Neural cell (in vitro differentiated cells): ENCODE measurements around the gene LYPD1. TPM values are rescaled to one million over a fixed set of nuclear protein-coding genes. Genes with fewer than 3 reads are reported as not detected.

Experiments used
- H2AFZ ChIP-seq: fragments of 200-600, 300-800 bp; sonication (generic), shearing (Covaris generic); 2 replicates; pipeline ENCODE4 v1.6.0; 2014; ENCODE audit warnings: low read depth, mild to moderate bottlenecking, antibody characterized with exemption, low read length, moderate library complexity
- H3F3A ChIP-seq: fragments of 200-600 bp; shearing (Covaris generic); 2 replicates; pipeline ENCODE4 v1.6.1; 2016; ENCODE audit warnings: mild to moderate bottlenecking, moderate library complexity, mixed read lengths, antibody characterized with exemption, low read length; ENCODE audit not compliant: insufficient read depth, poor library complexity, severe bottlenecking
- H3K27ac ChIP-seq: fragments of 200-600, 300-800 bp; sonication (generic), shearing (Covaris generic); 2 replicates; pipeline ENCODE4 v1.5.1; 2014; ENCODE audit warnings: mild to moderate bottlenecking, low read length, moderate library complexity
- H3K27me3 ChIP-seq: fragments of 300-800, 200-600 bp; sonication (generic), shearing (Covaris generic); 2 replicates; pipeline ENCODE4 v1.6.0; 2014; ENCODE audit warnings: mild to moderate bottlenecking, low read depth, low read length, moderate library complexity; ENCODE audit not compliant: insufficient read depth
- H3K36me3 ChIP-seq: fragments of 300-800, 200-600 bp; sonication (generic), shearing (Covaris generic); 2 replicates; pipeline ENCODE4 v1.5.1; 2014; ENCODE audit warnings: mild to moderate bottlenecking, antibody characterized with exemption, low read length, moderate library complexity; ENCODE audit not compliant: insufficient read depth
- H3K4me2 ChIP-seq: fragments of 300-800, 200-600 bp; sonication (generic), shearing (Covaris generic); 2 replicates; pipeline ENCODE4 v1.6.0; 2014; ENCODE audit warnings: mild to moderate bottlenecking, low read length
- H3K4me3 ChIP-seq: fragments of 300-800, 200-600 bp; sonication (generic), shearing (Covaris generic); 2 replicates; pipeline ENCODE4 v1.5.1; 2014; ENCODE audit warnings: mild to moderate bottlenecking, low read length, moderate library complexity
- H3K79me2 ChIP-seq: fragments of 200-600 bp; shearing (Covaris generic); replicated peaks from 2 replicates; pipeline ENCODE4 v1.6.0; 2014; ENCODE audit warnings: mild to moderate bottlenecking, low read length, moderate library complexity; ENCODE audit not compliant: insufficient read depth
- H3K9ac ChIP-seq: fragments of 300-800, 200-600 bp; sonication (generic), shearing (Covaris generic); 2 replicates; pipeline ENCODE4 v1.6.1; 2016; ENCODE audit warnings: mild to moderate bottlenecking, low read length, mixed read lengths
- H3K9me2 ChIP-seq: fragments of 200-600 bp; shearing (Covaris generic); 2 replicates; pipeline ENCODE4 v1.6.1; 2016; ENCODE audit warnings: mild to moderate bottlenecking, low read length, mixed read lengths; ENCODE audit not compliant: insufficient read depth
- H3K9me3 ChIP-seq: fragments of 200-600, 300-800 bp; sonication (generic), shearing (Covaris generic); 2 replicates; pipeline ENCODE4 v1.6.1; 2016; ENCODE audit warnings: mild to moderate bottlenecking, mixed run types, low read length, moderate library complexity, mixed read lengths
- H4K20me1 ChIP-seq: fragments of 200-600 bp; shearing (Covaris generic); 2 replicates; pipeline ENCODE4 v1.6.1; 2016; ENCODE audit warnings: mild to moderate bottlenecking, mixed run types; ENCODE audit not compliant: insufficient read depth
- EP300 ChIP-seq: fragments of 450-650 bp; conservative IDR thresholded peaks from 2 replicates; pipeline ENCODE4 v1.6.1; 2014; ENCODE audit warnings: antibody characterized with exemption, mild to moderate bottlenecking, moderate library complexity; ENCODE audit not compliant: poor library complexity, severe bottlenecking
- EZH2 ChIP-seq: fragments of 200-600, 300-800 bp; shearing (Covaris generic), sonication (generic); IDR thresholded peaks from 2 replicates; pipeline ENCODE4 v1.6.1; 2014; ENCODE audit warnings: antibody characterized with exemption, low read length, borderline replicate concordance, mild to moderate bottlenecking; ENCODE audit not compliant: insufficient read depth, poor library complexity, severe bottlenecking
- MXI1 ChIP-seq: fragments of 450-650 bp; conservative IDR thresholded peaks from 2 replicates; pipeline ENCODE4 v1.6.1; 2014; ENCODE audit warnings: antibody characterized with exemption, mild to moderate bottlenecking; ENCODE audit not compliant: poor library complexity, severe bottlenecking
- POLR2AphosphoS5 ChIP-seq: IDR thresholded peaks from 2 replicates; pipeline ENCODE4 v1.6.1; 2012
- RAD21 ChIP-seq: fragments of 450-650 bp; conservative IDR thresholded peaks from 2 replicates; pipeline ENCODE4 v1.6.1; 2014; ENCODE audit warnings: antibody characterized with exemption, mild to moderate bottlenecking, moderate library complexity
- SMC3 ChIP-seq: fragments of 450-650 bp; conservative IDR thresholded peaks from 2 replicates; pipeline ENCODE4 v1.6.1; 2014; ENCODE audit warnings: antibody characterized with exemption, mild to moderate bottlenecking, moderate library complexity; ENCODE audit not compliant: poor library complexity
- TAF1 ChIP-seq: IDR thresholded peaks from 2 replicates; pipeline ENCODE4 v1.6.1; 2012; ENCODE audit warnings: low read depth
- polyA plus RNA-seq: library from polyadenylated mRNA; depleted of rRNA; stranded (reverse); fragments of >200 nt; gene quantifications from 2 replicates; pipeline ENCODE4 v1.2.3, GENCODE V29; 2014
- TF ChIP-seq, protein P1 (sequence below): fragments of 450-650 bp; IDR thresholded peaks from 2 replicates; pipeline ENCODE4 v1.5.1; 2014; ENCODE audit warnings: antibody characterized with exemption, mild to moderate bottlenecking, moderate library complexity; ENCODE audit not compliant: poor library complexity, severe bottlenecking
- TF ChIP-seq, protein P2 (sequence below): IDR thresholded peaks from 2 replicates; pipeline ENCODE4 v1.6.1; 2012; ENCODE audit warnings: borderline replicate concordance

Gene LYPD1
- polyA plus RNA-seq, 1 donor from 2014 or later = 78.2 TPM

DNA sequence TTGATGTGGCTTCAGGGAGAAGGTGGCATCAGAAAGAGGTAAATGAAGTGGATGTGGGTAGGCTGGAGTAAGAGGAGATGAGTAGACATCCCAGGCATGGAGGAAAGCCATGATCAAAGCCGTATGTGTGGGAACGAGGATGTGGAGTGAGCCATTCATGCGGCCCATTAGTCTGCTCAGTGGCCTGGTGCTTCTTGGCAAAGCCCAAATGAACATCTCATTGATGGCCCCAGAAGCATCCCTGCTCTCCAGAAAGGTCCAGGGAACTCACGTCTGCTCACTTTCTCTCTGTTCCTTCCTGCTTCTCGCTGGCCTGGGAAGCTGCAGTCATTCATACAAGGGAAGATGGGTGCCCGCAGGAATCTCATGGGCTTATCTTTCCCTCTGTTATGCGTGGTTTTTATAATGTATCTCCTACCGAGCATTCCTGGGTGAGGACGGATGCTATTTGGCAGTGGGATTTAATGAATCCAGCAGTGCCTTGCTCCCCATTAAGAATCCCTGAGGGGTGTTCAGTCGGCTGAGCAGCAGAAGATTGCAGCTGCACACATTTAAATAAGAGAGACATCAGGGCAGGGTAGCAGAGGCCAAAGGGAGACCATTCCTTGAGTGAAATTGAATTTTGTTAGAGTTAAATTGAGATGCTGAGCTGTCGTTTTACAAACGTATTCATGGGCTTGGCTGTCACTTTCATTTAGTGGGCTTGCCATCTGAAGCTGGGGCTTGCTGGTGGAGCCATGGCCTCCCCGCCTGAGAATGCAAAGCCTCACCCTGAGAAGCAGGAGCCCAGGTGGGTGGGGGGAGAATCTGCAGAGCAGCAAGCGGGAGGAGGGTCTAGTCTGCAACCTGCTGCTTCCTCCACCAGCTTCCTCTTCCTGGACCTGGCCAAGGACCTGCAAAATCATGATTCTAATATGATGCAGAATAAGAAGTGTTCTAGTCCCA lies 64.5 kb downstream of the LYPD1 start:
- Histone ChIP-seq H3K9me2 (no peaks in the 10 kb centered on the region), H3K4me3 (no peak overlapping the region), H3K9me3 (no peaks in the 10 kb centered on the region), H2AFZ (no peak overlapping the region), H3K27me3 (no peaks in the 10 kb centered on the region), H3K9ac (no peak overlapping the region), H3K79me2 (no peaks in the 10 kb centered on the region), H3F3A (no peaks in the 10 kb centered on the region), H4K20me1 (no peaks in the 10 kb centered on the region), H3K36me3 (no peaks in the 10 kb centered on the region), H3K27ac (no peak overlapping the region), H3K4me2 (no peak overlapping the region)
- TF ChIP-seq, protein P1, sequence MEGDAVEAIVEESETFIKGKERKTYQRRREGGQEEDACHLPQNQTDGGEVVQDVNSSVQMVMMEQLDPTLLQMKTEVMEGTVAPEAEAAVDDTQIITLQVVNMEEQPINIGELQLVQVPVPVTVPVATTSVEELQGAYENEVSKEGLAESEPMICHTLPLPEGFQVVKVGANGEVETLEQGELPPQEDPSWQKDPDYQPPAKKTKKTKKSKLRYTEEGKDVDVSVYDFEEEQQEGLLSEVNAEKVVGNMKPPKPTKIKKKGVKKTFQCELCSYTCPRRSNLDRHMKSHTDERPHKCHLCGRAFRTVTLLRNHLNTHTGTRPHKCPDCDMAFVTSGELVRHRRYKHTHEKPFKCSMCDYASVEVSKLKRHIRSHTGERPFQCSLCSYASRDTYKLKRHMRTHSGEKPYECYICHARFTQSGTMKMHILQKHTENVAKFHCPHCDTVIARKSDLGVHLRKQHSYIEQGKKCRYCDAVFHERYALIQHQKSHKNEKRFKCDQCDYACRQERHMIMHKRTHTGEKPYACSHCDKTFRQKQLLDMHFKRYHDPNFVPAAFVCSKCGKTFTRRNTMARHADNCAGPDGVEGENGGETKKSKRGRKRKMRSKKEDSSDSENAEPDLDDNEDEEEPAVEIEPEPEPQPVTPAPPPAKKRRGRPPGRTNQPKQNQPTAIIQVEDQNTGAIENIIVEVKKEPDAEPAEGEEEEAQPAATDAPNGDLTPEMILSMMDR = no peak
- TF ChIP-seq POLR2AphosphoS5 (no peak), MXI1 (no peak), SMC3 (no peak)

DNA sequence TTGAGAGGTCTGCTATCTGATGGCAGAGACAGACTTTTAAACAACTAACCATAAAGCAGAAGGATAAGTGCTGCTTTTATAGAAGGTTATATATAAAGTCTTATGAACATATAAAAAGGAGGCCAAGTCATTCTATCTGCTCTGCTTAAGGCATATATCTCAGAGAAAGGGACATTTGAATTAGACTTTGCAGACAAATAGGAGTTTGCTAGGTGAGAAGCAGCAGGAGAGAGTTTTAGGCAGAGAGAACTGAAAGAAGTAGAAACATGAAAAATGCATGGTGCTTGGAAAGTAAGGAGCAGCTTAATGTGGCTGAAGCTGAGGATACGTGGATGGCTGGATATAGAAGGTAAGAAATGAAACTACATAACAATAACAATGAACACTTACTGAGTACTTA lies 65.4 kb downstream of the LYPD1 start:
- Histone ChIP-seq H3K27me3 (no peaks in the 10 kb centered on the region), H3K4me3 (no peak overlapping the region), H3K4me2 (no peak overlapping the region), H4K20me1 (no peaks in the 10 kb centered on the region), H3K79me2 (no peaks in the 10 kb centered on the region), H3K9me3 (no peaks in the 10 kb centered on the region), H2AFZ (no peak overlapping the region), H3K9me2 (no peaks in the 10 kb centered on the region), H3K9ac (no peak overlapping the region), H3K36me3 (no peaks in the 10 kb centered on the region), H3F3A (no peaks in the 10 kb centered on the region), H3K27ac (no peak overlapping the region)
- TF ChIP-seq EP300 = no peak
- TF ChIP-seq, protein P1 = no peak
- no peak for TF ChIP-seq SMC3
- no peak for TF ChIP-seq POLR2AphosphoS5
- no peak for TF ChIP-seq EZH2
- no peak for TF ChIP-seq TAF1
- TF ChIP-seq, protein P2, sequence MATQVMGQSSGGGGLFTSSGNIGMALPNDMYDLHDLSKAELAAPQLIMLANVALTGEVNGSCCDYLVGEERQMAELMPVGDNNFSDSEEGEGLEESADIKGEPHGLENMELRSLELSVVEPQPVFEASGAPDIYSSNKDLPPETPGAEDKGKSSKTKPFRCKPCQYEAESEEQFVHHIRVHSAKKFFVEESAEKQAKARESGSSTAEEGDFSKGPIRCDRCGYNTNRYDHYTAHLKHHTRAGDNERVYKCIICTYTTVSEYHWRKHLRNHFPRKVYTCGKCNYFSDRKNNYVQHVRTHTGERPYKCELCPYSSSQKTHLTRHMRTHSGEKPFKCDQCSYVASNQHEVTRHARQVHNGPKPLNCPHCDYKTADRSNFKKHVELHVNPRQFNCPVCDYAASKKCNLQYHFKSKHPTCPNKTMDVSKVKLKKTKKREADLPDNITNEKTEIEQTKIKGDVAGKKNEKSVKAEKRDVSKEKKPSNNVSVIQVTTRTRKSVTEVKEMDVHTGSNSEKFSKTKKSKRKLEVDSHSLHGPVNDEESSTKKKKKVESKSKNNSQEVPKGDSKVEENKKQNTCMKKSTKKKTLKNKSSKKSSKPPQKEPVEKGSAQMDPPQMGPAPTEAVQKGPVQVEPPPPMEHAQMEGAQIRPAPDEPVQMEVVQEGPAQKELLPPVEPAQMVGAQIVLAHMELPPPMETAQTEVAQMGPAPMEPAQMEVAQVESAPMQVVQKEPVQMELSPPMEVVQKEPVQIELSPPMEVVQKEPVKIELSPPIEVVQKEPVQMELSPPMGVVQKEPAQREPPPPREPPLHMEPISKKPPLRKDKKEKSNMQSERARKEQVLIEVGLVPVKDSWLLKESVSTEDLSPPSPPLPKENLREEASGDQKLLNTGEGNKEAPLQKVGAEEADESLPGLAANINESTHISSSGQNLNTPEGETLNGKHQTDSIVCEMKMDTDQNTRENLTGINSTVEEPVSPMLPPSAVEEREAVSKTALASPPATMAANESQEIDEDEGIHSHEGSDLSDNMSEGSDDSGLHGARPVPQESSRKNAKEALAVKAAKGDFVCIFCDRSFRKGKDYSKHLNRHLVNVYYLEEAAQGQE = no peak
- TF ChIP-seq MXI1 = no peak
- no peak for TF ChIP-seq RAD21
